ENCODE data around the gene CEP68. TPM values are rescaled to one million over a fixed set of nuclear protein-coding genes. Genes with fewer than 3 reads are reported as not detected.

Gene CEP68
- total RNA-seq, 2 experiments from 2014 or later: 5.9 to 9.2 TPM

DNA sequence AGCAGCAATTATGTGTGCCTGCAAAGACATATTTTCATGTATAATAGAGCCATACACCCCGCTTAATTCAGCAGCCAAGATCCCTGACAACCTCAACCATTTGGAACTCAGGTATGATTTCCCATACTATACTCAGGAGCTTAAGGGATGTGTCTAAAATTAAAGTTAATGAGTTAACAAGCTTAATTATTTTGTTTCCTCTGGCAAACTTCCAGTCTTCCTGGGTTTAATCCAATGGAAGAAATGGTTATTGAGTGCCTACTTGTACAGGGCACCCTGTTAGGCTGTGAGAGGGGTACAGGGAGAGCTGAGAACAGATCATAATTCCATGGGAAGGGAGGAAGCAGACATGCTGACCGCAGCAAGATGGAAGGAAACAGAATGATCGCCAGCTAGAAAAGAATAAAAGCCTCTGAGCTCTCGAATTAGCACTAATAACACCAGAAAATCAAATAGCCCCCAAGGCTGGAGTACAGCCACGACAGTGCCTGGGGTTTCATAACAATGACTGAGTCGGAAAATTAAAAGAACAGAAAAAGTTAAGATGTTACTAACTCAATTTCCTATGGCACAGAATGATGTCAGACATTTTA, 20.8 kb upstream of the CEP68 start:
- peaks cover 30% of the 10 kb centered on the region for H3K4me1 Mint-ChIP-seq
- H3K27me3 Mint-ChIP-seq: no peaks in the 10 kb centered on the region
- no peak for DNase-seq
- CTCF ChIA-PET: interaction anchor here (1.2 to 6.1 kb wide), 4 partner anchors 46 to 134 kb away, joined by 3 to 38 read pairs (median 4); partner anchors contain the start of gene SLC1A4
- H3K9me3 Mint-ChIP-seq (ENCODE audit: low read depth): no peaks in the 10 kb centered on the region
- no peaks in the 10 kb centered on the region for H3K36me3 Mint-ChIP-seq
- no peak for ATAC-seq
- H3K4me3 Mint-ChIP-seq: no peak overlapping the region
- no peak overlapping the region for H3K27ac Mint-ChIP-seq

- no peak overlapping the region for H3K4me3 Mint-ChIP-seq
- DNase-seq: no peak
- no peaks in the 10 kb centered on the region for H3K9me3 Mint-ChIP-seq (ENCODE audit: low read depth)
- CTCF ChIA-PET: interaction anchor here (1.4 to 1.8 kb wide), 2 partner anchors 47 to 120 kb away, joined by 3 to 5 read pairs; no protein-coding TSS in a partner anchor
- no peak for ATAC-seq
- H3K4me1 Mint-ChIP-seq: peaks cover 16% of the 10 kb centered on the region
- H3K36me3 Mint-ChIP-seq: no peaks in the 10 kb centered on the region
- H3K27ac Mint-ChIP-seq: no peak overlapping the region
- H3K27me3 Mint-ChIP-seq: no peaks in the 10 kb centered on the region
Measured at GRCh38 chr2:65037178-65037577, 19.0 kb upstream of the CEP68 start.

GRCh38 chr2:65039640-65040039, 16.6 kb upstream of the CEP68 start:
- CTCF ChIA-PET: interaction anchor here (0.9 to 6.3 kb wide), 7 partner anchors 48 to 130 kb away, joined by 3 to 61 read pairs (median 4); no protein-coding TSS in a partner anchor
- Mint-ChIP-seq H3K4me1 (peaks cover 16% of the 10 kb centered on the region), H3K9me3 (ENCODE audit: low read depth) (peaks cover 6% of the 10 kb centered on the region), H3K36me3 (peaks cover 13% of the 10 kb centered on the region), H3K4me3 (no peak overlapping the region), H3K27ac (no peak overlapping the region), H3K27me3 (no peaks in the 10 kb centered on the region)
- ATAC-seq (no peak), DNase-seq (no peak)

- DNase-seq (peak; percentile 87), ATAC-seq (peak; percentile 99)
- no peaks in the 10 kb centered on the region for H3K27me3 Mint-ChIP-seq
- CTCF ChIA-PET: interaction anchor here (0.5 to 6.3 kb wide), 11 partner anchors 11 to 129 kb away, joined by 3 to 61 read pairs (median 4); partner anchors contain the start of genes CEP68 and SLC1A4
- H3K27ac Mint-ChIP-seq: no peak overlapping the region
- H3K4me1 Mint-ChIP-seq: peaks cover 16% of the 10 kb centered on the region
- H3K4me3 Mint-ChIP-seq: no peak overlapping the region
- peaks cover 18% of the 10 kb centered on the region for H3K36me3 Mint-ChIP-seq
- peaks cover 13% of the 10 kb centered on the region for H3K9me3 Mint-ChIP-seq (ENCODE audit: low read depth)
Measured at GRCh38 chr2:65040400-65041261, 15.6 kb upstream of the CEP68 start.

GRCh38 chr2:65043001-65043400, 13.2 kb upstream of the CEP68 start:
- no peak overlapping the region for H3K27ac Mint-ChIP-seq
- no peak for ATAC-seq
- H3K27me3 Mint-ChIP-seq: no peaks in the 10 kb centered on the region
- CTCF ChIA-PET: interaction anchor here (0.6 to 6.3 kb wide), 5 partner anchors 13 to 127 kb away, joined by 3 to 61 read pairs (median 9); partner anchors contain the start of gene CEP68
- H3K4me3 Mint-ChIP-seq: no peak overlapping the region
- H3K4me1 Mint-ChIP-seq: peaks cover 16% of the 10 kb centered on the region
- no peak for DNase-seq
- H3K9me3 Mint-ChIP-seq (ENCODE audit: low read depth): peaks cover 13% of the 10 kb centered on the region
- H3K36me3 Mint-ChIP-seq: peaks cover 27% of the 10 kb centered on the region

DNA sequence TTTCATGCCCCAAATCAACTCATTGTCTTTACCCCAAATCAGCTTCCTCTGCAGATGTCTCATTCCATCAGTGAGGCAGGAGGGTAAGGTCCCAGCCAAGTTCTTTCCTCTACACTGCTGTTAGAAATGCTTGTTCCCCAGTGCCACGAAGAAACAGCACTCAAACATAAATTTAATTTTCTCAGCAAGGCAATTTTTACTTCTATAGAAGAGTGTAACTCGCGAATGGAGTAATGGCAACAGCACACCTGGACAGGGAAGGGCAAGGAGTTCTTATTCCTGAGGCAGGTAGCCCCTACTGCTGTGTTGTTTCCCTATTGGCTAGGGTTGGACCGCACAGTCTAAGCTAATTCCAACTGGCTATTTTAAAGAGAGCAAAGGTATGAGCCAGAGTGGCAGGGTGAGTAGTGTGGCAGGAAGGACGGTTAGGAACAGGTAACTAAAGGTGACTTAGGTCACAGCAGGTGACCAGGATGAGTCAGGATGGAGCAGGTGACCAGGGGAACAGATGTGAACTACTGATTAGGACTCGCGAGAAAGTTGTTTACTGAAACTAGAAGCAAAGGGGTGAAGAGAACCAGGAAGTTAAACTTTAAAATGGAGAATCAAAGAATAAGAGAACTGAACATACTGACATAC, 12.0 kb upstream of the CEP68 start:
- Mint-ChIP-seq H3K36me3 (peaks cover 36% of the 10 kb centered on the region), H3K4me1 (peaks cover 16% of the 10 kb centered on the region), H3K27me3 (no peaks in the 10 kb centered on the region), H3K27ac (no peak overlapping the region), H3K9me3 (ENCODE audit: low read depth) (peaks cover 21% of the 10 kb centered on the region), H3K4me3 (no peak overlapping the region)
- ATAC-seq: no peak
- CTCF ChIA-PET: interaction anchor here (1.3 to 6.3 kb wide), 3 partner anchors 20 to 129 kb away, joined by 3 to 61 read pairs (median 9); no protein-coding TSS in a partner anchor
- no peak for DNase-seq

DNA sequence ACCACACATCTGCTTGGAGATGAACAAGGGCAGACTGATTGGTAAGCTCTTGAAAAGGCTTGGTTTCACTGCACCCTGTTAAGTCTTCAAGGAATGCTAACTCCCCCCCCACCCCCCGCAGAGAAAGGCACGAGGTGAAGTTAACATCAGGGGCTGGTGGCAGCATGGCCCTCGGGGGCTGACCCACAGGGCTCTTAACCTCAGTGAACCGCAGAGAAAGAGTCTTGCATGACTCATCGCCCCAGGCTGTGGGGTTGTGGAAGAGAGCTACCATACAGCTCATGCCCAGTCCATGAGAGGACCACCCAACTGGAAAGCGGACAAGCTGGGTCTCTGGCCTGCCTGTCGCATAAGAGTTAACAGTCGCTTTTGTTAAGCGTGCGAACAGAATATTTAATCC, 10.6 kb upstream of the CEP68 start:
- Mint-ChIP-seq H3K27me3 (no peaks in the 10 kb centered on the region), H3K36me3 (peaks cover 36% of the 10 kb centered on the region), H3K27ac (no peak overlapping the region), H3K4me3 (no peak overlapping the region), H3K4me1 (peaks cover 7% of the 10 kb centered on the region), H3K9me3 (ENCODE audit: low read depth) (peaks cover 21% of the 10 kb centered on the region)
- no peak for DNase-seq
- ATAC-seq: no peak
- CTCF ChIA-PET: no interaction called here

DNA sequence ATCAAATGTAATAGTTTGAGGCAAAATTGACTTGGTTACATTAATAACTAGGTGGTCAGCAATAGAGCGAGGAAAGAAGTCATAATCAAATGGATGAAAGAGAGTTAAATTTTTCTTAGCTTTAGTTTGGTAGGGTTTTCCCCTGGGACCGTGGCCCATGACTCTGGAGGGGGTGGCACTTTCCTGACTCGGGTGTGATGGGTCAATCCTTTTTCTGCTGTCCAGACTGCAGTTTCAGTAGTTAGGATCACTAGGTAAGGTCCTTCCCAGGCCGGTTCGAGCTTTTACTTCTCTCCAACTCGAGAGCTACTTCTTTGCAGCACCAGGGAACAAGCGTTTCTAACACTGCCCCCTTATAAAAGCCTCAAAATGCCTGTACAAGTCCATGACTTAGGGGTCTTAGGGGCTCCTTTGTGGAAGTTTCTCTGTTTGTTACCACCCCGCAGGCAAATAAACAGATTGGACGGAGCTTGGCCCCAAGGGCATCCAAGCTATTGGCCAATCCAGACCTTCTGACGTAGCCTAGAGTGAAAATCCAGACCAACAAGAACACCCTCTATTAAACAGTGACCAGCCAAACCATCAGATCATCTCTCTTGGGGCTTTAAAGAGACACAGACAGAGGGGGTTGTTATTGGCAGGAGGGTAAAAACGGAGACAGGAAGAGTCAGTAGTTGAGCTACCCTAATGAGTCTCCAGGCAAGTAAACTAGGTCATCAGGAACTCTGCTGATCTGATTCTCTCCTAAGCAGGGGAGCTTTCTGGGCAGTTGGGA, 9.4 kb upstream of the CEP68 start:
- no peak for ATAC-seq
- H3K4me1 Mint-ChIP-seq: peaks cover 5% of the 10 kb centered on the region
- no peak for DNase-seq
- CTCF ChIA-PET: interaction anchor here (0.7 to 1.8 kb wide), 5 partner anchors 12 to 130 kb away, joined by 3 to 6 read pairs (median 4); no protein-coding TSS in a partner anchor
- no peak overlapping the region for H3K27ac Mint-ChIP-seq
- H3K27me3 Mint-ChIP-seq: no peaks in the 10 kb centered on the region
- H3K9me3 Mint-ChIP-seq (ENCODE audit: low read depth): peaks cover 21% of the 10 kb centered on the region
- peaks cover 39% of the 10 kb centered on the region for H3K36me3 Mint-ChIP-seq
- no peak overlapping the region for H3K4me3 Mint-ChIP-seq

GRCh38 chr2:65049010-65049639, 7.1 kb upstream of the CEP68 start:
- Mint-ChIP-seq H3K27me3 (no peaks in the 10 kb centered on the region), H3K4me1 (peaks cover 24% of the 10 kb centered on the region), H3K9me3 (ENCODE audit: low read depth) (peaks cover 19% of the 10 kb centered on the region), H3K4me3 (no peak overlapping the region), H3K27ac (no peak overlapping the region), H3K36me3 (peaks cover 36% of the 10 kb centered on the region)
- DNase-seq (no peak), ATAC-seq (no peak)
- CTCF ChIA-PET: interaction anchor here (1.2 to 2.7 kb wide), 2 partner anchors 131 to 138 kb away, joined by 4 to 11 read pairs; no protein-coding TSS in a partner anchor

GRCh38 chr2:65050931-65051330, 5.3 kb upstream of the CEP68 start:
- H3K4me3 Mint-ChIP-seq: no peak overlapping the region

DNA sequence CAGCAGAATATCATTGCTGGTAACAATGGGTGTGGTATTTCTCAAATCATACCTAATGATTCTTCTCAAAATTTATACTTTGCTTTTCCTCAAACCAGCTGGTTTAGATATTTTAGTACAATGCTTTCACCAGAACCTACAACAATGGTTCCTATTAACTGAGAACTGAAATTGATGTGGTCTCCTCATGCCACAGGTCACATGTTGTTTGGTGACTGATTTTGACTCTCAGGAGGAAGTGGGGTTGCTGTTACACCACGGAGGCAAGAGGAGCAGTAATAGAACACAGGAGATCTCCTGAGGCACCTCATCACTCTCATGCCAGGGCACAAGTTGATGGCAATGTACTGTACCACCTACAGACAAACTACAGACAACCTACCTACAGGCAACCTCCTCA, 3.0 kb upstream of the CEP68 start:
- Mint-ChIP-seq H3K27me3 (no peaks in the 10 kb centered on the region), H3K4me3 (peak overlapping the region; percentile 35), H3K4me1 (peaks cover 51% of the 10 kb centered on the region), H3K9me3 (ENCODE audit: low read depth) (peaks cover 5% of the 10 kb centered on the region), H3K27ac (peak overlapping the region; percentile 66), H3K36me3 (peaks cover 14% of the 10 kb centered on the region)
- peak; percentile 90 for DNase-seq
- peak; percentile 12 for ATAC-seq
- CTCF ChIA-PET: interaction anchor here (1.4 to 2.1 kb wide), 3 partner anchors 11 to 135 kb away, joined by 4 to 13 read pairs (median 9); no protein-coding TSS in a partner anchor

More at GRCh38 chr2:65050931-65051330, 5.3 kb upstream of the CEP68 start:
- Mint-ChIP-seq H3K36me3 (peaks cover 25% of the 10 kb centered on the region), H3K9me3 (ENCODE audit: low read depth) (peaks cover 8% of the 10 kb centered on the region), H3K4me1 (peaks cover 37% of the 10 kb centered on the region), H3K27ac (no peak overlapping the region), H3K27me3 (no peaks in the 10 kb centered on the region)
- DNase-seq: no peak
- CTCF ChIA-PET: interaction anchor here (2.7 kb wide), 1 partner anchor 133 kb away, joined by 11 read pairs; no protein-coding TSS in a partner anchor
- ATAC-seq: no peak
